Hepatocyte (in vitro differentiated cells): ENCODE measurements around the gene PKP3. TPM values are rescaled to one million over a fixed set of nuclear protein-coding genes. Genes with fewer than 3 reads are reported as not detected.

Source experiments
- DNase-seq: peaks from one replicate; pipeline ENCODE4 v3.0.0-alpha.2; 2016; ENCODE audit warnings: low spot score
- H2AFZ ChIP-seq: fragments of 200-600 bp; sonication (generic); 2 replicates; pipeline ENCODE4 v1.6.0; 2016; ENCODE audit warnings: antibody characterized with exemption, mild to moderate bottlenecking
- H3K27ac ChIP-seq: fragments of 200-600 bp; sonication (generic); 2 replicates; pipeline ENCODE4 v1.5.1; 2016; ENCODE audit warnings: mild to moderate bottlenecking
- H3K27me3 ChIP-seq: fragments of 200-600 bp; sonication (generic); 2 replicates; pipeline ENCODE4 v1.6.1; 2016
- H3K36me3 ChIP-seq: fragments of 200-600 bp; sonication (generic); replicated peaks from 2 replicates; pipeline ENCODE4 v1.5.1; 2016; ENCODE audit warnings: low read depth; ENCODE audit not compliant: insufficient read depth
- H3K4me1 ChIP-seq: fragments of 200-600 bp; sonication (generic); 2 replicates; pipeline ENCODE4 v1.5.1; 2016; ENCODE audit warnings: mild to moderate bottlenecking, moderate library complexity; ENCODE audit not compliant: insufficient read depth
- H3K4me2 ChIP-seq: fragments of 200-600 bp; sonication (generic); 2 replicates; pipeline ENCODE4 v1.6.0; 2016
- H3K4me3 ChIP-seq: fragments of 200-600 bp; sonication (generic); 2 replicates; pipeline ENCODE4 v1.5.1; 2016; ENCODE audit warnings: mild to moderate bottlenecking
- H3K79me2 ChIP-seq: fragments of 200-600 bp; sonication (generic); 2 replicates; pipeline ENCODE4 v1.6.0; 2017; ENCODE audit warnings: mild to moderate bottlenecking
- H3K9me2 ChIP-seq: fragments of 200-600 bp; sonication (generic); replicated peaks from 2 replicates; pipeline ENCODE4 v1.6.0; 2017; ENCODE audit warnings: mild to moderate bottlenecking; ENCODE audit not compliant: insufficient read depth
- H3K9me3 ChIP-seq: fragments of 200-600 bp; sonication (generic); 2 replicates; pipeline ENCODE4 v1.5.1; 2016; ENCODE audit warnings: low read depth, mild to moderate bottlenecking
- H4K20me1 ChIP-seq: fragments of 200-600 bp; sonication (generic); 2 replicates; pipeline ENCODE4 v1.6.0; 2016; ENCODE audit warnings: mild to moderate bottlenecking; ENCODE audit not compliant: insufficient read depth, poor library complexity, severe bottlenecking
- EZH2 ChIP-seq: fragments of 200-600 bp; sonication (generic); IDR thresholded peaks from 2 replicates; pipeline ENCODE4 v1.6.1; 2016; ENCODE audit warnings: antibody characterized with exemption, mild to moderate bottlenecking, borderline replicate concordance
- EZH2phosphoT487 ChIP-seq: fragments of 200-600 bp; sonication (generic); IDR thresholded peaks from one replicate; pipeline ENCODE4 v1.6.1; 2018; ENCODE audit warnings: antibody characterized with exemption, mild to moderate bottlenecking, low read depth, moderate library complexity; ENCODE audit not compliant: unreplicated experiment, severe bottlenecking
- WGBS: methylation state at CpG from one replicate; pipeline ENCODE4 v1.1.6; 2016; ENCODE audit warnings: low lambda C conversion rate; ENCODE audit errors: missing lambda C conversion rate; 5-methylcytosine and 5-hydroxymethylcytosine counted together
- polyA plus RNA-seq: library from polyadenylated mRNA; unstranded; fragments of >200 nt; fragmentation: Nextera tagmentation; extraction: Ambion mirVana; gene quantifications from 2 replicates; pipeline ENCODE4 v1.2.1, GENCODE V29; 2016
- total RNA-seq: library from RNA; depleted of rRNA; stranded (reverse); fragments of >200 nt; gene quantifications from 2 replicates; pipeline ENCODE4 v1.2.3, GENCODE V29; 2014
- TF ChIP-seq, protein P1 (sequence below): fragments of 200-600 bp; sonication (generic); IDR thresholded peaks from 2 replicates; pipeline ENCODE4 v1.5.1; 2016; ENCODE audit warnings: antibody characterized with exemption, mild to moderate bottlenecking; ENCODE audit not compliant: poor library complexity

The PKP3 gene
- total and polyA plus RNA-seq, 2 experiments from 2014 or later = 62.1 to 89.5 TPM

DNA sequence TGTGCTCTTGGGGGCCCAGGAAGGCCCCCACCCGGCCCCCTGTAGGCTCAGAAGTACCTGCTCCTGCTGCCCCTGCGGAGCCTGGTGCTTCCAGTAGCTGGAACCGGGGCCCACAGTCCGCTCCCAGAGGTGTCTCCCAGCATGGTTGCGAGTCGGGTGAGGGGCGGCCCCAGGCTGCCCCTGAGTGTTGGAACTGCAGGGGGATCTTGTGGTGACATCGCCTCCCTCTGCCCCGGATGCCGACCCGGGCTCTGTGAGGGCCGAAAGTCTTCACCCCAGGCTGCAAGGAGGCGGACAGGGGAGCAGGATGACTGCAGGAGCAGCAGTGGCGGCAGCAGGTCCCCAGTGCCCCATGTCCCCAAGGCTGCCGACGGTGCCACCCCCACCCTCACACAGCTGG, 9.5 kb upstream of the PKP3 start:
- no peak overlapping the region for H3K4me3 ChIP-seq
- no peak overlapping the region for H3K27ac ChIP-seq
- H3K9me3 ChIP-seq = no peaks in the 10 kb centered on the region
- no peak overlapping the region for H2AFZ ChIP-seq
- no peak for TF ChIP-seq EZH2phosphoT487
- TF ChIP-seq EZH2 = no peak
- TF ChIP-seq, protein P1, sequence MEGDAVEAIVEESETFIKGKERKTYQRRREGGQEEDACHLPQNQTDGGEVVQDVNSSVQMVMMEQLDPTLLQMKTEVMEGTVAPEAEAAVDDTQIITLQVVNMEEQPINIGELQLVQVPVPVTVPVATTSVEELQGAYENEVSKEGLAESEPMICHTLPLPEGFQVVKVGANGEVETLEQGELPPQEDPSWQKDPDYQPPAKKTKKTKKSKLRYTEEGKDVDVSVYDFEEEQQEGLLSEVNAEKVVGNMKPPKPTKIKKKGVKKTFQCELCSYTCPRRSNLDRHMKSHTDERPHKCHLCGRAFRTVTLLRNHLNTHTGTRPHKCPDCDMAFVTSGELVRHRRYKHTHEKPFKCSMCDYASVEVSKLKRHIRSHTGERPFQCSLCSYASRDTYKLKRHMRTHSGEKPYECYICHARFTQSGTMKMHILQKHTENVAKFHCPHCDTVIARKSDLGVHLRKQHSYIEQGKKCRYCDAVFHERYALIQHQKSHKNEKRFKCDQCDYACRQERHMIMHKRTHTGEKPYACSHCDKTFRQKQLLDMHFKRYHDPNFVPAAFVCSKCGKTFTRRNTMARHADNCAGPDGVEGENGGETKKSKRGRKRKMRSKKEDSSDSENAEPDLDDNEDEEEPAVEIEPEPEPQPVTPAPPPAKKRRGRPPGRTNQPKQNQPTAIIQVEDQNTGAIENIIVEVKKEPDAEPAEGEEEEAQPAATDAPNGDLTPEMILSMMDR = no peak
- no peaks in the 10 kb centered on the region for H3K27me3 ChIP-seq
- H3K4me1 ChIP-seq = no peaks in the 10 kb centered on the region
- WGBS = 91% methylated on average over 14 of the region's 16 CpGs
- H4K20me1 ChIP-seq = no peaks in the 10 kb centered on the region
- no peaks in the 10 kb centered on the region for H3K9me2 ChIP-seq
- H3K36me3 ChIP-seq = no peaks in the 10 kb centered on the region
- no peak overlapping the region for H3K4me2 ChIP-seq
- no peak for DNase-seq
- H3K79me2 ChIP-seq = no peaks in the 10 kb centered on the region

- Histone ChIP-seq H2AFZ (no peak overlapping the region), H3K36me3 (no peaks in the 10 kb centered on the region), H3K4me2 (no peak overlapping the region), H3K79me2 (no peaks in the 10 kb centered on the region), H3K4me1 (no peaks in the 10 kb centered on the region), H3K27me3 (no peaks in the 10 kb centered on the region), H3K4me3 (no peak overlapping the region), H3K27ac (no peak overlapping the region), H4K20me1 (no peaks in the 10 kb centered on the region), H3K9me2 (no peaks in the 10 kb centered on the region), H3K9me3 (no peaks in the 10 kb centered on the region)
- no peak for DNase-seq
- TF ChIP-seq EZH2phosphoT487 = no peak
- TF ChIP-seq, protein P1 = no peak
- no peak for TF ChIP-seq EZH2
- WGBS = 93% methylated on average over 18 of the region's 19 CpGs
These were observed 8.2 kb upstream of the PKP3 start for GRCh38 chr11:385594-386351.

DNA sequence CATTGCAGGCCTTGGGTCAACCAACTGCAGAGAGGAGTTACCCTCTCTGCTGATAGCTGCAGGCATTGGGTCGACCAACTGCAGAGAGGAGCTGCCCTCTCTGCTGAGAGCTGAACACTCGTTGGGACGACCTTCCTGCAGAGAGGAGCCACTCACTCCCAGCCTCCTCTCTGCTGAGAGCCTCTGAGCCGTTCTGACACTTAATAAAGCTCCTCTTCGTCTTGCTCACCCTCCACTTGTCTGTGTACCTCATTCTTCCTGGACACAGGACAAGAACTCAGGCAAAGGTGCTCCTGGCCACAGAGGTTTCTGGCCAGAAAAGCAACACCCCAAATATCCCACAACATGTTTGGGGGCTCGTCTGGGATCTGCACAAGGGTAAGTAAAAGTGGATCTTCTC, 7.5 kb upstream of the PKP3 start:
- no peak for TF ChIP-seq EZH2phosphoT487
- TF ChIP-seq, protein P1 = no peak
- H3K79me2 ChIP-seq = no peaks in the 10 kb centered on the region
- DNase-seq = no peak
- H3K9me3 ChIP-seq = no peaks in the 10 kb centered on the region
- no peak overlapping the region for H3K27ac ChIP-seq
- H3K27me3 ChIP-seq = no peaks in the 10 kb centered on the region
- H3K9me2 ChIP-seq = no peaks in the 10 kb centered on the region
- no peaks in the 10 kb centered on the region for H3K36me3 ChIP-seq
- H3K4me1 ChIP-seq = no peaks in the 10 kb centered on the region
- no peak overlapping the region for H3K4me3 ChIP-seq
- no peaks in the 10 kb centered on the region for H4K20me1 ChIP-seq
- no peak overlapping the region for H3K4me2 ChIP-seq
- 92% methylated on average over 6 of the region's 6 CpGs for WGBS
- H2AFZ ChIP-seq = no peak overlapping the region
